Retinal pigment epithelial cell (primary cell): ENCODE data around the gene SLAIN2.

Source experiments
- DNase-seq: peaks from one replicate; pipeline ENCODE4 v3.0.0-alpha.2; 2010; ENCODE audit warnings: low read depth
- H3K4me3 ChIP-seq: 2 replicates; pipeline ENCODE4 v1.5.1; 2011; ENCODE audit warnings: mild to moderate bottlenecking, low read length, control low read depth, moderate library complexity
- CTCF ChIP-seq: conservative IDR thresholded peaks from 2 replicates; pipeline ENCODE4 v1.5.1; 2011; ENCODE audit warnings: low read depth, low read length, control low read depth, inconsistent platforms

Gene SLAIN2

GRCh38 chr4:48334900-48335384 lies 6.4 kb upstream of the SLAIN2 start:
- no peak overlapping the region for H3K4me3 ChIP-seq
- DNase-seq: no peak
- TF ChIP-seq CTCF: no peak

GRCh38 chr4:48336146-48336870 lies 5.0 kb upstream of the SLAIN2 start:
- no peak overlapping the region for H3K4me3 ChIP-seq
- TF ChIP-seq CTCF: no peak
- no peak for DNase-seq

- DNase-seq: no peak
- TF ChIP-seq CTCF: no peak
- H3K4me3 ChIP-seq: no peak overlapping the region
These were observed 3.6 kb upstream of the SLAIN2 start for GRCh38 chr4:48337731-48338130.

GRCh38 chr4:48339642-48340041 lies 1.7 kb upstream of the SLAIN2 start:
- no peak for TF ChIP-seq CTCF
- no peak for DNase-seq
- H3K4me3 ChIP-seq: no peak overlapping the region

- no peak for DNase-seq
- H3K4me3 ChIP-seq: peak overlapping the region; percentile 73
- no peak for TF ChIP-seq CTCF
These were observed 909 bp upstream of the SLAIN2 start for GRCh38 chr4:48340276-48340964.

GRCh38 chr4:48341776-48342605 lies 662 bp downstream of the SLAIN2 start:
- TF ChIP-seq CTCF: no peak
- DNase-seq: no peak
- H3K4me3 ChIP-seq: peak overlapping the region; percentile 72
